Caco-2 (cell line): Measurements from ENCODE around the gene RBP5. TPM values are rescaled to one million over a fixed set of nuclear protein-coding genes. Genes with fewer than 3 reads are reported as not detected.

ENCODE experiments used
- BruUV-seq: library from RNA; stranded (reverse); fragments of 400-500 nt; replicated peaks from 2 replicates; lab custom pipeline; 2021; lab: Mats Ljungman, UMichigan
- CTCF ChIA-PET: fragments of 300-600 bp; sonication (Branson Sonifier 250); formaldehyde crosslinking; loops from one replicate; lab custom pipeline; 2022; ENCODE audit warnings: antibody characterized with exemption; lab: Charles Lee
- POLR2A ChIA-PET: fragments of 300-600 bp; sonication (Branson Sonifier 250); formaldehyde crosslinking; loops from one replicate; lab custom pipeline; 2022; ENCODE audit warnings: antibody characterized with exemption; lab: Charles Lee
- DNase-seq, 2 experiments: peaks; one replicate each; pipeline versions ENCODE4 v3.0.0 to v3.0.0-alpha.2; 2020 to 2022
- H3K27me3 ChIP-seq: replicated peaks from 2 replicates; pipeline ENCODE4 v1.6.0; 2011; ENCODE audit warnings: low read length; ENCODE audit not compliant: control insufficient read depth, insufficient read depth
- H3K36me3 ChIP-seq: 2 replicates; pipeline ENCODE4 v1.5.1; 2011; ENCODE audit warnings: low read length; ENCODE audit not compliant: control insufficient read depth, insufficient read depth
- H3K4me1 ChIP-seq: fragments of 250-450 bp; sonication (Bioruptor Pico); 2 replicates; pipeline ENCODE4 v1.5.1; 2020; ENCODE audit warnings: mild to moderate bottlenecking
- H3K4me3 ChIP-seq: 2 replicates; pipeline ENCODE4 v1.5.1; 2011; ENCODE audit warnings: low read depth, mild to moderate bottlenecking, control low read depth, low read length
- H3K9me3 ChIP-seq: fragments of 250-450 bp; sonication (Bioruptor Pico); 2 replicates; pipeline ENCODE4 v1.5.1; 2020; ENCODE audit warnings: mild to moderate bottlenecking, moderate library complexity
- H3K27ac Mint-ChIP-seq: one replicate; pipeline ENCODE4 v1.8.0; 2022; ENCODE audit warnings: mixed read lengths; ENCODE audit not compliant: unreplicated experiment
- H3K27me3 Mint-ChIP-seq: one replicate; pipeline ENCODE4 v1.8.0; 2022; ENCODE audit warnings: mixed read lengths; ENCODE audit not compliant: insufficient read depth, unreplicated experiment
- H3K36me3 Mint-ChIP-seq: one replicate; pipeline ENCODE4 v1.8.0; 2022; ENCODE audit warnings: mild to moderate bottlenecking, mixed read lengths; ENCODE audit not compliant: insufficient read depth, unreplicated experiment
- H3K4me1 Mint-ChIP-seq: one replicate; pipeline ENCODE4 v1.8.0; 2022; ENCODE audit warnings: low read depth, mixed read lengths; ENCODE audit not compliant: unreplicated experiment
- H3K4me3 Mint-ChIP-seq: one replicate; pipeline ENCODE4 v1.8.0; 2022; ENCODE audit warnings: mild to moderate bottlenecking, moderate library complexity, mixed read lengths; ENCODE audit not compliant: unreplicated experiment
- H3K9me3 Mint-ChIP-seq: one replicate; pipeline ENCODE4 v1.8.0; 2022; ENCODE audit warnings: mixed read lengths; ENCODE audit not compliant: unreplicated experiment
- CTCF ChIP-seq, 2 experiments: fragments of 200-600 bp in 1 of 2; IDR thresholded peaks; 1 replicate in 1 of 2; 2 replicates in 1 of 2; pipeline versions ENCODE4 v1.5.1 to v1.8.0; 2011 to 2022; ENCODE audit warnings: antibody characterized with exemption in 1 of 2, control low read depth in 1 of 2, inconsistent platforms in 1 of 2, low read depth in 1 of 2, low read length in 1 of 2, mild to moderate bottlenecking in 1 of 2, moderate library complexity in 1 of 2; ENCODE audit not compliant: insufficient read depth in 1 of 2, severe bottlenecking in 1 of 2, unreplicated experiment in 1 of 2
- intact Hi-C: fragments of 100-400 bp; cut with micrococcal nuclease; formaldehyde crosslinking; loops from one replicate; pipeline ENCODE4 v1.10.0; 2022; ENCODE audit not compliant: unreplicated experiment
- total RNA-seq: library from RNA; stranded (reverse); gene quantifications from 2 replicates; pipeline ENCODE4 v1.2.3, GENCODE V29; 2022

Gene RBP5
- total RNA-seq, 1 experiment from 2014 or later = 1.8 TPM

DNA sequence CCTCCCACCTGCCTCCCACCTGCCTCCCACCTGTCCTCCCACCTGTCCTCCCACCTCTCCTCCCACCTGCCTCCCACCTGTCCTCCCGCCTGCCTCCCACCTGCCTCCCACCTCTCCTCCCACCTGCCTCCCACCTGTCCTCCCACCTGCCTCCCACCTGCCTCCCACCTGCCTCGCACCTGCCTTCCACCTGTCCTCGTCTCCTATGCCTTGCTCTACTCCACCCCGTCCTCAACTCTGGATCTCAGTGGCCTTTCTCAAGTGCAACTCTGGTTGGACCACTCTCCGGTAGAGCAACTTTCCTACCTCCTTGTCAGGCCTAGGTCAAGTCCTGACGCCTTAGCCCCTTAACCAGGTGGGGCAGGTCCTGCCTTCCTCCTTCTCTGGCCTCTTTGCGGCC, 31.5 kb upstream of the RBP5 start:
- TF ChIP-seq CTCF (IDR thresholded peaks at IDR 0.05; ENCODE audit: insufficient read depth in 1 of 2, low read depth in 1 of 2, low read length in 1 of 2, severe bottlenecking in 1 of 2, unreplicated experiment in 1 of 2) = no peak
- POLR2A ChIA-PET = no interaction called here

GRCh38 chr12:7158781-7159609, 30.3 kb upstream of the RBP5 start:
- intact Hi-C loops = no loop called here
- Histone ChIP-seq H3K36me3 (no peaks in the 10 kb centered on the region; the same call in 1 of the 2 replicates), H3K27me3 (no peaks in the 10 kb centered on the region), H3K4me3 (no peak overlapping the region), H3K4me1 (no peaks in the 10 kb centered on the region), H3K9me3 (peaks cover 13% of the 10 kb centered on the region; the same call in 1 of the 2 replicates)
- Mint-ChIP-seq H3K27me3 (peaks cover 4% of the 10 kb centered on the region), H3K4me3 (no peak overlapping the region), H3K9me3 (no peaks in the 10 kb centered on the region), H3K4me1 (peaks cover 7% of the 10 kb centered on the region), H3K36me3 (peaks cover 8% of the 10 kb centered on the region), H3K27ac (no peak overlapping the region)
- no TSS peak for BruUV-seq
- DNase-seq = no peak
- CTCF ChIA-PET = interaction anchor here (0.6 kb wide), 2 partner anchors 12 to 18 kb away, joined by 3 read pairs; no protein-coding TSS in a partner anchor
- TF ChIP-seq CTCF (IDR thresholded peaks at IDR 0.05; ENCODE audit: insufficient read depth in 1 of 2, low read depth in 1 of 2, low read length in 1 of 2, severe bottlenecking in 1 of 2, unreplicated experiment in 1 of 2) = no peak
- POLR2A ChIA-PET = no interaction called here

More for the DNA sequence above, 31.5 kb upstream of the RBP5 start:
- Mint-ChIP-seq H3K36me3 (peaks cover 8% of the 10 kb centered on the region), H3K4me3 (no peak overlapping the region), H3K27me3 (peaks cover 4% of the 10 kb centered on the region), H3K27ac (no peak overlapping the region), H3K9me3 (peaks cover 9% of the 10 kb centered on the region), H3K4me1 (peaks cover 7% of the 10 kb centered on the region)
- DNase-seq = no peak
- Histone ChIP-seq H3K27me3 (no peaks in the 10 kb centered on the region), H3K4me3 (no peak overlapping the region), H3K9me3 (peaks cover 13% of the 10 kb centered on the region; the same call in 1 of the 2 replicates), H3K4me1 (no peaks in the 10 kb centered on the region), H3K36me3 (no peaks in the 10 kb centered on the region; the same call in 1 of the 2 replicates)
- no TSS peak for BruUV-seq
- CTCF ChIA-PET = no interaction called here
- intact Hi-C loops = no loop called here

GRCh38 chr12:7157391-7157790, 28.7 kb upstream of the RBP5 start:
- peaks cover under 1% of the 10 kb centered on the region for H3K4me1 Mint-ChIP-seq
- Histone ChIP-seq H3K36me3 (peaks cover 2% of the 10 kb centered on the region; the same call in 1 of the 2 replicates), H3K4me1 (no peaks in the 10 kb centered on the region), H3K4me3 (no peak overlapping the region), H3K9me3 (no peaks in the 10 kb centered on the region), H3K27me3 (no peaks in the 10 kb centered on the region)
- H3K4me3 Mint-ChIP-seq = no peak overlapping the region
- no peaks in the 10 kb centered on the region for H3K27me3 Mint-ChIP-seq
- BruUV-seq = no TSS peak
- CTCF ChIA-PET = interaction anchor here (1.3 kb wide), 2 partner anchors 17 to 37 kb away, joined by 3 to 4 read pairs; no protein-coding TSS in a partner anchor
- intact Hi-C loops = no loop called here
- no peak for DNase-seq
- TF ChIP-seq CTCF (IDR thresholded peaks at IDR 0.05; ENCODE audit: insufficient read depth in 1 of 2, low read depth in 1 of 2, low read length in 1 of 2, severe bottlenecking in 1 of 2, unreplicated experiment in 1 of 2) = no peak
- POLR2A ChIA-PET = no interaction called here
- peaks cover 2% of the 10 kb centered on the region for H3K36me3 Mint-ChIP-seq
- no peaks in the 10 kb centered on the region for H3K9me3 Mint-ChIP-seq
- H3K27ac Mint-ChIP-seq = no peak overlapping the region
